ENCODE results near the gene STARD10.

The STARD10 gene

DNA sequence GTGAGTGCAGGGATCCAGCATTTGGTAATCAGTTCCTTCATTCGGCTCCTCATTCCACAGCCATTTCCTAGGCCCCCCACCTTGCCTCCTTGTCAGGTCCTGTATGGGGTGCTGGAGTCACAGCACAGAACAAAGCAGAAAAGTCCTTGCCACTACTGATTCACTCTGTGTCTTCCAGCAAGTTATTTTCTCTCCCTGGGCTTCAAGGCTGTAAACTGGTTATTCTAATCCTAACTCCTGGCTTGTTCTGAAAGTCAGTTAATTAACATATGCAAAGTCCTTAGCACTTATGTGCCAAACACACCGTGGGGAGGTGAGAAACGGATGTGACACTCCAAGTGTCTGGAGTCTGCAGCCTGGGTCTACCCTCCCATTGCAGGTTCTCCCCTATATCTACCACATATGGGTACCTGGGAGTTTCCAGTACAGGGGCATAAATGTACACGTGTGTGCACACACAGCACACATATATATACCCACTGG is 89.0 kb downstream of the STARD10 start:
- DNase-seq (ENCODE audit: low spot score), result no peak
